ENCODE measurements around the gene KRTAP12-1. TPM values are rescaled to one million over a fixed set of nuclear protein-coding genes. Genes with fewer than 3 reads are reported as not detected.

Gene KRTAP12-1
- total RNA-seq, 1 experiment from 2014 or later: not detected

DNA sequence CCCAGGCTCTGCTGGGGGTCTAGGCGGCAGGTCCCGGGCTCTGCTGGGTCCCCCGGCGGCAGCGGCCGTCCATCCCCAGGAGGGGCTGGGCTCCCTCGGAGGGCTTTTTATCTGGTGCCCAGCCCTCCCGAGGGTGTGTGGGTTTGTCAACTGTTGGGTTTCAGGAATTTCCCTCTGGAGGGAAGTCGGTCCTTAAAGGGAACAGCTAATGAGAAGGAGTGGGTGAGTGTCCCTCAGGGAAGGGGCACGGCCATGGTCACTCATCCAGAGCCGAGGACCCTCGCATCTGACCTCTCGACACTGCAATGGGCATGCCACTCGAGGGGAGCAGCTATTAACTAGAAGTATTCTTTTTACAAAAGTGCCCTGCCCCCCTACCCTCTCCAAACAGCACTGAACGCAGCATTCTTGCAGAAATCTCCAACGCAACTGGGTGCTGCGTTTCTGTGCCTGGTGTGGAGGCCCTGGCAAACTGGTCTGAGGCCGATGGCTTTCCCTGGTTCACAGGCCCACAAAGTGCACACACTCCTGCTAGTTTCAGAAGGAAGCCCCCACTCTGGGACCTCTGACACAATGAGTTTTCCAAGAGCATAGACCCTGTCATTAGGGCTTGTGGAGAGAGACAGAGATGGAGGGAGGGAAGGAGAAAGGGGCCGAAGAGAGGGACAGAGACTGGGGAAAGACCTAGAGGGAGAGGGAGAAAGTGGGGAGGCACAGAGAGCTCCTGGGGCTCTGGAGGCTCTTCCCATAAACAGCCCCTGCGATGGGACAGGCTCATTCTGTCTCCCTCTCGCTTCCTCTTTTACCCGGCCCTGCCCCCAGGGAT lies 30.5 kb upstream of the KRTAP12-1 start:
- in situ Hi-C loops (cut with HindIII; ENCODE audit: low sequenced_read_pairs): no loop called here
- DNase-seq (ENCODE audit: low spot score): no peak

- DNase-seq (ENCODE audit: low spot score): no peak
- in situ Hi-C loops (cut with HindIII; ENCODE audit: low sequenced_read_pairs): no loop called here
Observed at GRCh38 chr21:44711327-44712202, 29.6 kb upstream of the KRTAP12-1 start, which contains the start of gene TSPEAR. TSS of gene TSPEAR (minus strand) at chr21:44711572. CDS start at chr21:44711514, 58 bp downstream.

GRCh38 chr21:44710756-44711326 lies 28.9 kb upstream of the KRTAP12-1 start:
- in situ Hi-C loops (cut with HindIII; ENCODE audit: low sequenced_read_pairs): no loop called here
- DNase-seq (ENCODE audit: low spot score): no peak

GRCh38 chr21:44710294-44710665 lies 28.3 kb upstream of the KRTAP12-1 start:
- no peak for DNase-seq (ENCODE audit: low spot score)
- in situ Hi-C loops (cut with HindIII; ENCODE audit: low sequenced_read_pairs): no loop called here

- in situ Hi-C loops (cut with HindIII; ENCODE audit: low sequenced_read_pairs): no loop called here
- DNase-seq (ENCODE audit: low spot score): no peak
Observed at GRCh38 chr21:44709426-44710293, 27.7 kb upstream of the KRTAP12-1 start.

GRCh38 chr21:44708866-44709425 lies 27.0 kb upstream of the KRTAP12-1 start:
- no peak for DNase-seq (ENCODE audit: low spot score)
- in situ Hi-C loops (cut with HindIII; ENCODE audit: low sequenced_read_pairs): no loop called here

DNA sequence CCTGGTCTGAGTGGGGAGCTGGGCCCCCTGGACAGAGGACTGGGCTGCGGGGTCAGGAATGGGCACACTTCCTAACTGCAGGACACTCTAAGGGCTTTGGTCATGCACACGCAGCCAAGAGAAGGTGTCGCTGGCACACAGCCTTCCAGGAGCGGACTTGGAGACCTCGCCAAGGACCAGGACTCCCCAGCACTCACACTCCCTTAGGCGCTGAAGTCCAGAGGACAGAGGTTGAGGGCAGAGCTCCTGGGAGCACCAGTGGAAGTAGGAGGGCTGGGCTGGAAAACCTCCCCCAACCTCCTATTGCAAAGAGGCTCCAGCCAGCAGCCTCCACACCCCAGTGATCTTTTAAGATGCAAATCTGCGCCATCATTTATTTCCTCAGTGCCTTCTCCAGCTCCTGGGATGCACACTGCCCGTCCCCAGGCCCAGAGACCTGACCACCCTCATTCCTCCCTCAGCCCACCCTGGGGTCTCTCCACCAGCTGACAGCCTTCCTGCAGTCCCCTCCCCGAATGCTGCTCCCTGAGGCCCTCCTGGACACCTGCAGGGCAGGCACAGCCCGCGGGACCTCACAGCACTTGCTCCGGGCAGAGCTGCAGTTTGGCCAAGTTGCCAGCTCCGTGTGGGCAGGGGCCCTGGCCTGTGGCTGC lies 26.4 kb upstream of the KRTAP12-1 start:
- no peak for DNase-seq (ENCODE audit: low spot score)
- in situ Hi-C loops (cut with HindIII; ENCODE audit: low sequenced_read_pairs): no loop called here

GRCh38 chr21:44706706-44707581 lies 25.0 kb upstream of the KRTAP12-1 start:
- no peak for DNase-seq (ENCODE audit: low spot score)
- in situ Hi-C loops (cut with HindIII; ENCODE audit: low sequenced_read_pairs): no loop called here

- in situ Hi-C loops (cut with HindIII; ENCODE audit: low sequenced_read_pairs): no loop called here
- no peak for DNase-seq (ENCODE audit: low spot score)
Observed at GRCh38 chr21:44706026-44706705, 24.2 kb upstream of the KRTAP12-1 start.

- no peak for DNase-seq (ENCODE audit: low spot score)
- in situ Hi-C loops (cut with HindIII; ENCODE audit: low sequenced_read_pairs): no loop called here
Observed at GRCh38 chr21:44704636-44705001, 22.7 kb upstream of the KRTAP12-1 start.

DNA sequence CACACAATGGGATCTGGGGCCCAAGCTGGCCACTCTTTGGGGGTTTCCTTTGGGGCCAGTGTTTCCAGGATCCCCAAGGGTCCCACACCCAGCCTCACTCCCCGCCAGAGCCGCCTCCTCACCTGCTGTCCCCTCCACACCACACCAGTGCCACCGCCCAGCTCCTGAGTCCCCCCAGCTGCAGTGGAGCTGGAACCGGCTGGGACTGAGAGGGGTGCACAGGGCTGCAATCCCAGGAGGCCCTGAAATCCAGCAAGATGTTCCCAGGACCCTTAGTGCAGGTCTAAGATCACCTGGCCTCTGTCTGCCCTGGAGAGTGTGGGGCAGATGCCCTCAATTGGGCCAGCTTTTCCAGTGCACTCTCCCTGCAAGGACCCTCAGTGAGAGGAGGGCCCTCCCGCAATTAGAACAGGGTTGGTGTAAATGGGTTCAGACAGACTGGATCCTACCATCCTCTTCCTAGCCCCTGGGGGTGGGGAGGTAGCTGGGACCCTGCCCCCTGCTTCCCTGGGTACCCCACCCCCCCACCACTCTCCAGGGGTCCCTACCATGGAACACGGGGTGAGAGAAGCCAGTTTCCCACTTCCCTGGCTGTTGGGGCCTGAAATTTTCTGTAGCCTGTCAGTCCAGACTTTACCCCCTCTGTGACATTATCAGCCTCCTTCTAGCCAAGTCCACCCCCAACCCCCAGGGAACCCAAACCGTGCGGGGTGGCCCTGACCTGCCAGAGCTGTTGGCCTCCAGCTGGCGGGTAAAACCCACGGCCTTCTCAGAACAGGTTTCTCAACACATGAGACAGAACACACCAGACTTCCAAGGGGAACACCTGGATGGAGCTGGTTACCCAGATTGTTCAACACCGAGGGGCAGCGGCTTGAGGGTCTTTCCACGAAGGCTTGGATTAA lies 22.0 kb upstream of the KRTAP12-1 start:
- DNase-seq (ENCODE audit: low spot score): no peak
- in situ Hi-C loops (cut with HindIII; ENCODE audit: low sequenced_read_pairs): no loop called here

DNA sequence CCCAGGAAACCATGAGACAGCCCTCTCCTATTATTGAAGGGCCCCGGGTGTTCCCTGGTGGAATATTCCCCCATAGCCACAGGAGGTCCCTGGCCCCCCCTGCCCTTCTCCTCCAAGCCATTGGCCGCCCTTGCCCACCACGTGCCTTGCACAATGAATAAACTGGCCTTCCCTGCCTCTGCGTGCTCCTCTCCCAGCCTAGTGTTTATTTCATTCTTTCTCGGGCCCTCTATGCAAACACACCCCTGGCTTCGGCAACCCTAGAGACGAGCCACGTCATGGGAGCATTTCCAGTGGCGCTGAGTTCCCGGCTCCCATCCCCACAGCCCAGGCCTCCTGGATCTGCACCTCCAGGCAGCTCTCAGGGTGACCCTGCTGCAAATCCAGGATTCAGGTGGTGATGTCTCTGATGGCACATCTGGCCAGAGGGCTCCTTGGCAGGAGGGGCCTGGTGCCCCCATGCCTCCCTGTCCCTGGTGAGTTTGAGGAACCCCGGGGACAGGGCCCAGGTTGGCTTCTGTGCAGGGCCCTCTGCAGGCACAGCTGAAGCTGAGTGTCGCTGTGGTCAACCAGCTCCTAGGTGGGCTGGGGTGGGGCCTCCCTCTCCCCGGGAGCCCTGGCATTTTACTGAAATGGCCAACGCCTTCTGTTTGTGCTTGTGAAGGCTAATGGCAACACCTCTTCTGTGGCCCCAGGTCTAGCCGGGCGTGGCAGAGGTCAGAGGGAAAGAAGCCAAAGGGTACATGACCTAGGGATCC lies 21.2 kb upstream of the KRTAP12-1 start:
- in situ Hi-C loops (cut with HindIII; ENCODE audit: low sequenced_read_pairs): no loop called here
- DNase-seq (ENCODE audit: low spot score): no peak

DNA sequence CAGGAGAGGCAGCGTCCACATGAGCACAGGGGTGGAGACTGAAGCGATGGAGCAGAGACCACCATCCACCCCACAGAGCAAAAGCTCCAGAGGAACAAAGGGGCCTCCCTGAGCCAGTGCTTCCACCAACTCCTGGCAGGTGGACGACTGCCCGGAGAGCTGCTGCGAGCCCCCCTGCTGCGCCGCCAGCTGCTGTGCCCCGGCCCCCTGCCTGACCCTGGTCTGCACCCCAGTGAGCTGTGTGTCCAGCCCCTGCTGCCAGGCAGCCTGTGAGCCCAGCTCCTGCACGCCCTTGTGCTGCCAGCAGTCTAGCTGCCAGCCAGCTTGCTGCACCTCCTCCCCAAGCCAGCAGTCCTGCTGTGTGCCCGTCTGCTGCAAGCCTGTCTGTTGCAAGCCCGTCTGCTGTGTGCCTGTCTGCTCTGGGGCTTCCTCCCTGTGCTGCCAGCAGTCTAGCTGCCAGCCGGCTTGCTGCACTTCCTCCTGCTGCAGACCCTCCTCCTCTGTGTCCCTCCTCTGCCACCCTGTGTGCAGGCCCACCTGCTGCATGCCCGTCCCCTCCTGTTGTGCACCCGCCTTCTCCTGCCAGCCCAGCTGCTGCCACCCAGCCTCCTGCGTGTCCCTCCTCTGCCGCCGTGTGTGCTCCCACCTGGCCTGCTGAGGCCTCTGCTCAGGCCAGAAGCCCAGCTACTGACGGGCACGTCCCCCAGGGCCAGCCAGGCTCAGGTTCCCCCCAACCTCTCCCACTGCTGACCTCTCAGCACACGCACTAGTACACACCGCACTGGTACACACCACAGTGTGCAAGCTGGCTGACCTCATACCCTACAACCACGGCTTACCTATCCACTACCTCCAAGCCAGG lies 20.4 kb upstream of the KRTAP12-1 start:
- peak; percentile 64 for DNase-seq (ENCODE audit: low spot score)
- in situ Hi-C loops (cut with HindIII; ENCODE audit: low sequenced_read_pairs): no loop called here

DNA sequence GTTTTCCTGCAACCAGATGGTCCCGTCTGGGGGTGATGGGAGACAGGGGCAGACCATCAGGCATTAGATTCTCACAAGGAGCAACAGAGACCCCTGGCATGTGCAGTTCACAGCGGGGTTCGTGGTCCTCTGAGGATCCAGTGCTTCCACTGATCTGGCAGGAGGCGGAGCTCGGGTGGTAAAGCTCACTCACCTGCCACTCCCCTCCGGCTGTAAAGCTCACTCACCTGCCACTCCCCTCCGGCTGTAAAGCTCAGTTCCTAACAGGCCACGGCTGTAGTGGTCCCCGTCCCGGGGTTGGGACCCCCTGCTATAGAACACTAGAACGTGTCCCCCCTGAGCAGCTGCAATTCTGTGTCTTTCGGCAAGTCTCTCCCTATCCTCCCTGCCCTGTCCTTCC lies 19.6 kb upstream of the KRTAP12-1 start:
- DNase-seq (ENCODE audit: low spot score): no peak
- in situ Hi-C loops (cut with HindIII; ENCODE audit: low sequenced_read_pairs): no loop called here

Data from G401 (cell line).